Globus pallidus (tissue), 1 donor: ENCODE measurements around the gene ALDH2.
"Not testable (repeated sequence)": the region's sequence is repeated elsewhere in the genome, so short reads cannot be mapped to it uniquely, and the experiment has no call there.

Experiments
- DNase-seq: peaks from one replicate; pipeline ENCODE4 v3.0.0-alpha.2; 2015; ENCODE audit warnings: low spot score

ALDH2 gene

DNA sequence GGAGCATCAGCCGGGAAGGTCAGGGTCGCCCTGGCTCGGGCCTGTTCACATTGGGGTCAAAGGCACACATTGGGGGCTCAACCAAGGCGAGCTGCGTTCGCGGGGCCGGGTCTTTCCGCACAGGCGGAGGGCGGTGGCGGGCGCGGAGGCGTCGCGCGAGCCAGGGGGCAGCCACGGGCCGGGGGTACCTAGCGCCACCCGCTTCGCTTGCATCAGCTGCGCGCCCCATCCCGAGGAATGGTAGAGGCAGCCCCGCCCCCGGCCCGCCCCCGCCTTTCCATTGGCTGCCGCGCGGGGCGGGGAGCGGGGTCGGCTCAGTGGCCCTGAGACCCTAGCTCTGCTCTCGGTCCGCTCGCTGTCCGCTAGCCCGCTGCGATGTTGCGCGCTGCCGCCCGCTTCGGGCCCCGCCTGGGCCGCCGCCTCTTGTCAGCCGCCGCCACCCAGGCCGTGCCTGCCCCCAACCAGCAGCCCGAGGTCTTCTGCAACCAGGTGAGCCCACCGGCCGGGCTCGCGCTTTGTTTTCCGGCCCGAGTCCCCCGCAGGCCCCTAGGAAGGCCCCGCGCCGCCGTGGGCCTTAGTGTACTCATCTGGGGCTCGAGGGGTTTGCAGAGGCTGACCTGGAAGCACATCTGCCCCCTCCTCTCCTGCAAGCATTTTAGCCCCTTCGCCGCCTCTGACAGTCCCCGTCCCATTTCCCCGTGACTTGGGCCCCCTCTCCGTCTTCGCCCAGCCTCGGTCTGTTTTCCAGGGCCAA is at the start of gene ALDH2:
ALDH2 (plus strand) TSS at position 326 of the 754 bp plus-strand sequence; CDS start at position 376, 50 bp downstream.
- peak; percentile 78 for DNase-seq

DNA sequence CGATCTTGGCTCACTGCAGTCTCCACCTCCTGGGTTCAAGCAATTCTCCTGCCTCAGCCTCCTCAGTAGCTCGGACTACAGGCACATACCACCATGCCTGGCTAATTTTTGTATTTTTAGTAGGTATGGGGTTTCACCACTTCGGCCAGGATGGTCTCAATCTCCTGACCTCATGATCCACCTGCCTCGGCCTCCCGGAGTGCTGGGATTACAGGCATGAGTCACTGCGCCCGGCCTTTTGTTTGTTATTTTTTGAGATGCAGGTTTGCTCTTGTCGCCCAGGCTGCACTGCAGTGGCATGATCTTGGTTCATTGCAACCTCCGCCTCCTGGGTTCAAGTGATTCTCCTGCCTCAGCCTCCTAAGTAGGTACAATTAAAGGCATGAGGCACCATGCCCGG is 47.4 kb upstream of the ALDH2 start:
- DNase-seq: not testable (repeated sequence)

DNA sequence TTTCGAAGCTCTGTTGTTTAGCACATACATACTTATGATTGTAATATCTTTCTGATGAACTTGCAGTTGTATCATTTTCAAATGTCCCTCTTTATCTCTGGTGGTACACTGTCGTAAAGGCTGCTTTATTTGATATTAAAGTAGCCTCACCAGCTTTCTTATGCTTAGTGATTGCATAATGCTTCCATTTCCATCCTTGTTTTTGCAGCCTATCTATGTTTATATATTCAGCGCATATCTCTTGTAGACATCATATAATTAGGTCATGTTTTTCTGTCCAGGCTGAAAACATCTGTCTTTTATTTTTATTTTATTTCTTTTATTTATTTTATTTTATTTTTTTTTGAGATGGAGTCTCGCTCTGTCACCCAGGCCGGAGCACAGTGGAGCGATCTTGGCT is 46.3 kb upstream of the ALDH2 start:
- no peak for DNase-seq

DNA sequence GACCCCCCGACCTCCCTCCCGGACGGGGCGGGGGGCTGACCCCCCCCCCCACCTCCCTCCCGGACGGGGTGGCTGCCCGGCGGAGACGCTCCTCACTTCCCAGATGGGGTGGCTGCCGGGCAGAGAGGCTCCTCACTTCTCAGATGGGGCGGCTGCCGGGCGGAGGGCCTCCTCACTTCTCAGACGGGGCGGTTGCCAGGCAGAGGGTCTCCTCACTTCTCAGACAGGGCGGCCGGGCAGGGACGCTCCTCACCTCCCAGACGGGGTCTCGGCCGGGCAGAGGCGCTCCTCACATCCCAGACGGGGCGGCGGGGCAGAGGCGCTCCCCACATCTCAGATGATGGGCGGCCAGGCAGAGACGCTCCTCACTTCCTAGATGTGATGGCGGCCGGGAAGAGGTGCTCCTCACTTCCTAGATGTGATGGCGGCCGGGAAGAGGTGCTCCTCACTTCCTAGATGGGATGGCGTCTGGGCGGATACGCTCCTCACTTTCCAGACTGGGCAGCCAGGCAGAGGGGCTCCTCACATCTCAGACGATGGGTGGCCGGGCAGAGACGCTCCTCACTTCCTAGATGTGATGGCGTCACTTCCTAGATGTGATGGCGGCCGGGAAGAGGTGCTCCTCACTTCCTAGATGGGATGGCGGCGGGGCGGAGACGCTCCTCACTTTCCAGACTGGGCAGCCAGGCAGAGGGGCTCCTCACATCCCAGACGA is 42.9 kb upstream of the ALDH2 start:
- DNase-seq: not testable (repeated sequence)

DNA sequence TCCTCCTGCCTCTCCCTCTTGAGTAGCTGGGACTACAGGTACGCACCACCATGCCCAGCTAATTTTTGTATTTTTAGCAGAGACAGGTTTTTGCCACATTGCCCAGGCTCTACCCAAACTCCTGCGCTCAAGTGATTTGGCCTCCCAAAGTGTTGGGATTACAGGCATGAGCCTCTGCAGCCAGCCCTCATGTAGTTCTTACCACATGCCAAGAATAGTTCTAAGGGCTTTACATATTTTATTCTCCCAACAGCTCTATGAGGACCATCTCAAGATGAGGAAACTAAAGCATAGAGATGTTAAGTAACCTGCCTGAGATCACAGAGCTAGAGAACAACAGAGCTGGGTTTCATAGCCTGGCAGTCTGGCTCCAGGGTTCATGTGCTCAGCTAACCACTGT is 37.9 kb upstream of the ALDH2 start:
- no peak for DNase-seq

DNA sequence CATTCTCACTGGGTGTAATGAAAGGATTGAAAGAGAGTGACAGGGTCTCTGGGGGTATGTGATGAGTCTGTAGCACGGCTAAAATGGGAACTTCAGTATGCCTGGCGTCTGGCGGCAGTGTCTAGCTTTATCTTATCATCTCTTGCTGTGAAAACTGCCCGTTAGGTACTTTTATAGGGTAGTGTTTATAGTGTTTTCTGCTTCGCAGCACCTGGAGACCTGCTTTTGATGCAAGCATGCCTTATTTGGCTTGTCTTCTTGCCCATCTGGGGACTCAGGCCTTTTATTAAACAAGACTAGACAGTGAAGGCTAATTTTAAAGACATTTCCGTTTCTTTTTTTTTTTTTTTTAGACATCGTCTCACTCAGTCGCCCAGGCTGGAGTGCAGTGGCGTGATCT is 36.3 kb upstream of the ALDH2 start:
- no peak for DNase-seq

DNA sequence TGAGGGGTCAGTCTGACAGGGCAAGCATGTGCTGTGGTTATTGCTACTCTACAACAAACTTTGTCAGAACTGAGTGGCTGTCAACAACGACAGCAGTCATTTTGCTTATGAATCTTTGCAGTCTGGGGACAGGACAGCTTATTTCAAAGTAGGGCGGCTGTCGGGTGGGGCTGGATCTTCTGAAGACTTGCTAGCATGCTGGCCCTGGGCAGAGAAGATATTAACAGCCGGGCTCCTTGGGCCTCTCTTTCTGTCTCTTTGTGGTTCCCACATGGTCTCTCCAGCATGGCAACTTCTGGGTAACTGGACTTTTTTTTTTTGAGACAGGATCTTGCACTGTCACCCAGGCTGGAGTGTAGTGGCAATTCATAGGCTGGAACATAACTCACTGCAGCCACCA is 33.9 kb upstream of the ALDH2 start:
- no peak for DNase-seq

DNA sequence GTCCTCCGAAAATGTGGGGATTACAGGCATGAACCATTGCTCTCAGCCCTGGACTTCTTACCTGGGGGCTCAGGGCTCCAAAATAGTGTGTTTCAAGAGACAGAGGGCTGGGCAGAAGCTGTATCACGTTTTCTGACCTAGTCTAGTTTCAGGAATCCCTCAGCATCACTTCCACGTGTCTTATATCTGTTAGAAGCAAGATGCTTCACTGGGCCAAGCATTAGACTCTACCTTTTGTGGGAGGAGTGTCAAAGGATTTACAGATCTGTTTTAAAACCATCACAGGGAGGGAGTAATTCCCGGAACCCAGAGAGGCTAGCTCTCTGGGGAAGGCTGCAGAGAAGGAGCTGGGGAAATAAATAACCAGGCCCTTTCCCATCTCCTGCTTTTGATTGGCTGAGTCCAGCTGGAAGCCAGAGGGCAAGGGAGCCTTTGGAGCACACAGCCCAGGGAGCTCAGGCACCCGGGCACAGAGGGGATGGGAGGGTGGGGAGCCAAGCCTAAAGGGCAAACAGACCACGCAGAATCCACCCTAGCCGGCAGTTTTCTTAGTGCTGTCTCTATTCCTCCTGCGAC is 33.3 kb upstream of the ALDH2 start:
- no peak for DNase-seq

DNA sequence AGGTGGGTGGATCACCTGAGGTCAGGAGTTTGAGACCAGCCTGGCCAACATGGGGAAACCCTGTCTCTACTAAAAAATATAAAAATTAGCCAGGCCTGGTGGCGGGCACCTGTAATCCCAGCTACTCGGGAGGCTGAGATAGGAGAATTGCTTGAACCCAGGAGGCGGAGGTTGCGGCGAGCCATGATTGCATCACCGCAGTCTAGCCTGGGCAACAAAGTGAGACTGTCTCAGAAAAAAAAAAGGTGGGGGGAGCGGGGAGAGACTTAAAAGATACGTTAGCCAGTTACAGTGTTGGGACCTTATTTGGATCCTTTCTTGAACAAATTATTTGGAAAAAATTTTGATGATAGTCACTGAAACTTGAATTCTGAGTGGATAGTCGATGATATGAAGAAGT is 27.2 kb upstream of the ALDH2 start:
- DNase-seq: not testable (repeated sequence)

DNA sequence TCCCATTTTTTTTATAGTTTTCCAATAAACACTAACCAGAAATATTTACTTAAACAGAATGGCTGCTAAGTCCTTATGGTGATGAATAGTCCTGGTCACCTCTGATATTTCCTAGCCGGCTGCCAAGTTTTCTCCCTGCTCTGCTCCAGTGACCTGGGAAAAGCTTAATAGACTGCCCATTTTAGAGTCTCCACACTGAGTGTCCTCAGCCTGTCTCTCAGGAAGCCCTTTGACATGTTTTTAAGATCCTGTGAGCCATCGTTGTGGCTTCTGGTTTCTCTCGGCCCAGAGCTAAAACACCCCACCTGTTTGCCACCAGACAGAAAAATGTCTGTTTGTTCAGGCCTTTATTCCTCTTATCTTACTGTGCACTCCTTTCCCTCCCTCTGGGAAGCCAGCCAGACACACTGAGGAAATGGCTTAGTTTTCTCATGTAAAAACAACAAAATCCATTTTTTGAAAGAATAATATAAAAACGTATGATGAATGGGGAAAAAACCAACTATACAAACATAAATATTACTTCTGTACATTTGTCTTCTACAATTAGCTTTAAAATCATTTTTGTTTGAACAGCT is 25.4 kb upstream of the ALDH2 start:
- DNase-seq: no peak

DNA sequence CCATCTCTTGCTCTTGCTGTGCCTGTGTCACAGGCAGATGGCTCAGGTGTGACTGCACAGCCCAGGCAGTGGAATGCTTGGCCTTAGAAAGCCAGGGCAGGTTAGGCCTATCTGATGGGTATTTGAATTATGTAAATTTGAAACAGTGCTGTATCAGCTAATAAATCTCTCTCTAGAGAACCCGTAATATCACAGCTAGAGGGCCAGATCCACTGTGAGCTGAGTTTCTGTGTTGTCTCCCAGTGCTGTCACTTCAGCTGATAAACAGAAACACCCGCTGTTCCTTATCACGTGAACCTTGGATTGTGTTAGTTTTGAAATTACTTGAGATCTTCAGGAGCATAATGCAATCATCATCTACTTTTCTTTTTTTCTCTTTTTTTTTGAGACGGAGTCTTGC is 21.5 kb upstream of the ALDH2 start:
- DNase-seq: no peak

DNA sequence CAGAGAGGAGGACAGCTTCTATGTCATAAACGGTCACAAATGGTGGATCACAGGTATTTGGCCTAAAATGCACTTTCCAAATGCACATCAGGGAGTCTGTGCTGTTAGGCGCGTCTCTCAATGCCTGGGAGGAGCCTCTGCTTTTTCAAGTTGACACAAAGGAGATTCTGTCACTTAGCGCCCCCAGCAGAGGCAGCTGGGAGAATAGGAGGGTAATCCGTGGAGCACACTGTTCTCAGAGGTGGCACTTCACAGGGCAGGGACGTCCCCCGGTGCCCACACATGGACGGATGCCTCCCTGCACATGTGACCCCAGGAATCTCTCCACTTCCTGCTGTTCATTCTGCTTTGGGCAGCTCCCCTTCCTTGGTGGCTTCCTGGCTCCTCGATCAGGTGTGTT is 19.4 kb upstream of the ALDH2 start:
- no peak for DNase-seq

DNA sequence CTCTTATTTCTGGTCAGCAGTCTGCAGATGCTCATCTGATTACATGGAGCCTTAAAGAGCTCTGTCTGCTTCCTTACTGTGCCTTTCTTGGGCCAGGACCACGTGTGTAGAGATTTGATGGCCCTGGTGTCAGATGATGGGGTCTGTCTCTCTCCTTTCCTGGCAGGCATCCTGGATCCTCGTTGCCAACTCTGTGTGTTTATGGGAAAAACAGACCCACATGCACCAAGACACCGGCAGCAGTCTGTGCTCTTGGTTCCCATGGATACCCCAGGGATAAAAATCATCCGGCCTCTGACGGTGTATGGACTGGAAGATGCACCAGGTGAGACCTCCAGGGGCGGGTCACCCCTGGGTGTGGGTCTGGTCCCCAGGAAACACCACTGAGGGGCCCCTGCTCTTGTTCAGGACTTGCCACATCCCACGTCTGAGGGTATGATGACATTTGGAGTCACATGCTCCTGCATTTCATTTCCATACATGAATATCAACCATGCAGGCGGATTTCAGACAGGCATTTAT is 18.5 kb upstream of the ALDH2 start:
- DNase-seq: no peak

DNA sequence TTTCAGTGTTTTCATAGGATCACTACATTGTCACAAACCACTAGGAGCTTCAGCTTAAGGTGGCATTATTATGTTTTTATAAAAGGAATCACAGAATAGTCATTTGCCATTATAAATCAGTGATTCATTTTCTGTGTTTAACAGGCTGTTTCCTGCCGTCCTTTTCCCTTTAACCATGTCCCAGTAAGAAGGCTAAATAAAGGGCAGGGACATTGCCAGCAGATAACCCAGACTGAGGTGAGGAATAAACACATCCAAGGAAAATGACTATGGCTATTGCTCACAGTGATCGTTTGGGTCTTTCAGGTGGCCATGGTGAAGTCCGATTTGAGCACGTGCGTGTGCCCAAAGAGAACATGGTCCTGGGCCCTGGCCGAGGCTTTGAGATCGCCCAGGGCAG is 17.9 kb upstream of the ALDH2 start:
- DNase-seq: no peak

DNA sequence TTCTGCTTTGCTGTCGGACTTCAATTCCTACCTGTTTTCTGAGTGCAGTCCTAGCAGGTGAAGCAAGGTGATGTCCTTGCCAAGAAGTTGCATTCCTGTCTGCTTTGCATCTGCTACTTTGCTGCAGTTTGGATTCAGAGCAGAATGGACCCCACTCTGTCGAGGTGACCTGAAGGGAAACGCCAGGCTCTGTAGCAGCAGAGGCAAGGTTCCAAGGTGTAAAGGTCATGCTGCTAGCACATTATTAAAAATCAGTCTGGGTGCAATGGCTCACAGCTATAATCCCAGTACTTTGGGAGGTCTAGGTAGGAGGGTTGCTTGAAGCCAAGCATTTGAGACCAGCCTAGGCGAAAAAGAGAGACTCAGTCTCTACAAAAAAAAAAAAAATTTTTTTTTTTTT is 17.3 kb upstream of the ALDH2 start:
- DNase-seq: no peak

DNA sequence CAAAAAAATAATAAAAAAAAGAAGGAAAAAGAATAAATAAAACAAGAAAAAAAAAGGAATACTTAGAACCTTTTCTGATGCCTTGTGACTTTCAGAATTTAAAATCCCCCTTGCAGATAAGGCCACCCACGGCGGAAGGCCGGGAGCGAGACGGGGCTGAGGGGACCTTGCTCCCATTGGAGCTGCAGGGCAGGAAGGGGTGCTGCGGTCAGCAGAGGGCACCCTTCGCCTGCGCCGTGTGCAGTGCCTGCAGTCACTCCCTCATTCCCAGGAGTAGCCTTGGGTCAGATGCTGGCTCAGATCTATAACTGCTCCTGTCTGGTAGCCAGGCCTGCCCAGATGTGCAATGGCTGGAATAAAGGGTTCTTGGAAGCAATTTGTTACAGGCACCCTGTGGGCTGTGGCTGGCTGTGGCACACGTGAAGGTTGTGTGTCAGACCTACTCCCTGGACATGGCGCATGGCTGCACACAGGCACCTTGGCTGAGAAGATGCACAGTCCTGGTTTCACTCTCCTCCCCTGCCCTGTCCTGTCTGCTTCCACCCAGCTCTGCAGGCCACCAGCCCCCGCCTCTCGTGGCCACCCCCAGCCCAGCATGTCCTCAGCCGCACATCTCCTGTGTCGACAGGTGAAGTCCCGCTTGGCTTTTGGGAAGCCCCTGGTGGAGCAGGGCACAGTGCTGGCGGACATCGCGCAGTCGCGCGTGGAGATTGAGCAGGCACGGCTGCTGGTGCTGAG is 13.4 kb upstream of the ALDH2 start:
- DNase-seq: peak; percentile 69

DNA sequence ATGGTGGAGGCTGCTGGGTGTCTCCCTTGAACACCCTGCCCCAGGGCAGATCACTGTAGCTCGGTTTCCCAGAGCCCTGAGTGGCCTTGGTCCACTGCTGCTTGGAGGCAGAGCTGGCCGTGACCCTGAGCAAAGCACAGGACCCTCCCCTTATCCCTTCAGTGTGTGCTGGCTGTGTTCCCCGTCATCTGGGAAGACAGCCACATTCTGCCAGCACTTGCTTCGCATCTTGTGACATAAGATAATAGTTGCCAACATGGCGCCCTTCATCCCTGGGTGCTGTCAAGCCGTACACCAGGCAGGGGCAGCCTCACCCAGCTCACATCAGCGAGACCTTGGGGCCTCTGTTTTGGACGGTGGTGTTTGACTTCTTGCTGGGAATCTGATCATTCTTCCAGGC is 12.1 kb upstream of the ALDH2 start:
- peak; percentile 54 for DNase-seq

DNA sequence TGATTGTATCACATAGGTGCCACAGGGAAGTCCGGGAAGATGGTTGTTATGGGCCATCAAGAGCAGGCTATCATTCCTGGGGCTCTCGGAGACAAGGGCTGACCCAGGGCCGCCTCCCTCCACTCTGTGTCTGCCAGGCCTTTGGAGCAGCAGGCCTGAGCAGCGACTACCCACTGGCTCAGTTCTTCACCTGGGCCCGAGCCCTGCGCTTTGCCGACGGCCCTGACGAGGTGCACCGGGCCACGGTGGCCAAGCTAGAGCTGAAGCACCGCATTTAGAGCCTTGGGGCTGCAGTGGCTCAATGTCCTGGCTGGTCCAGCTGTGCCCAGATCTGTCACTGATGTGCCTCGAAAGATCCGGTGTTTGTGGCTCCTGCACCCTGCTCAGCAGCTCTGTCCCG is 10.5 kb upstream of the ALDH2 start:
- no peak for DNase-seq

DNA sequence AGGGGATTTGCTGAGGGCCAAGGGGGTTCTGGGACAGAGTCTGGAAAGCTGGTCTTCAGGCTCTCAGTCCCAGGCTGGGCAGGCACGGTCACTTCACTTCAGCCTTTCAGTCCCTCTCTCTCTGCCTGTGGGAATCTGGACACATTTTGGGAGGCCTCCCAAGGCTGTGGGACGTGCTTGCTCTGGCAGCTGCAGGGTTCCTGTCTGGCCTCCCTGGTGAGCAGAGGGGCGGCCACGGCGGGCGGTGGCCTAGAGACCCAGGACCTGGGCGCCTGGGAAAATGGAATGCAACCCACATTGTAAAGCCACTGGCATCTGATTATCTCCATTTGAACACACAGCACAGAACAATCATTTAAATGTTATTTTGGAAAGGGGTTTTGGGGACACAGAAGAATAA is 10.1 kb upstream of the ALDH2 start:
- DNase-seq: no peak

DNA sequence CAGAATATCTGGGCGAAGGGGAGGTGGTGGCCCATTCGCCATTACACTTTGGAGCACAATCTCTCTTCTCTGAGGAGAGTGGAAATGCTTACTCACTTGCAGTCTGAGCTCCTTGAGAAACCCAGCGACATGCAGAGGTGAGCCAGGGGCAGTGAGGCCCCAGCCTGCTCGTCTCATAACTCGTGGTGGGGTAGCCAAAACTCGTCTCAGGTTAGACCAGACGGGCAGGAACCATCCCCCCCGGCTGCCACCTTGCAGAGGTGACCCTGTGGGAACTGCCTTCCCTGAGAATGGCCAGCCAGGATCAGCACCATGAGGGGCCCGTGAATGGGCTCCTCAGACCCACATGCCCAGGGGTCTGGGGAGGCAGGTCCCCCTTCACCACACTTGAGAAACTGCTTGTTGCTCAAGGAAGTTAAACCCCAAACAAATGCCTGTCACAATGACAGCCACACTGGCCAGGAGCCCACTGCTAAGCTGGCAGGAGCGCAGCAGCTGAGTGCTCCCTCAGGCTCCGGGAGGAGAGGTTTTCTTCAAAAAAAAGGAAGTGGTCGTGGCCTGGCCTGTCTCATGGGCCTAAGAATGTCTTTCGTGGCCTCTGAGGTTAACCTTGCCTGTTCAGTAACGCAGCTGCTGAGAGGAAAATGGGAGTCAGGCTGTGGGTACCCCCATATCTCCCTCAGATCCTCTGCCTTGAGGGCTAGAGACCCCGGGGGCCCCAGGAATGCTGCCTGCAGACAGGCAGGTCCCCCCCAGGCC is 9.2 kb upstream of the ALDH2 start:
- DNase-seq: peak; percentile 62

DNA sequence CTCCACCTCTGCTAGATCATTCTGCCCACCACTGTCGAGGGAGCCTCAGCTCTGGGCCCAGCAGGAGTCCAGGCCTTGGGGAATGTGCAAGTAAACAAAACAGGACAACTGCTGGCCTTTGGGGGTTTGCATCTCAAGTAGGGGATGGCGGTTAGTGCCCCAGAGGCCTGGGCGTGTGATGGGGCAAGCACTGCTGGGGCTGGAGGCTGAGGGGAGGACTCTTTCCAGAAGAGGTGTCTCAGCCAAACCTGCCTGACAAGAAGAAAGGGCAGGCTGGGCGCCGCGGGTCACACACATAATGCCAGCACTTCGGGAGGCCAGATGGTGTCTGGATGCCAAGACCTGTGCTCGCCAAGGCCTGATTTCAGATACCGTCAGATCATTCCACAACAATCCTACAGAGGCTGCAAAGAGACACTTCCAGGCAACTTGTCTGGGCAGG is 8.6 kb upstream of the ALDH2 start:
- DNase-seq: no peak
